Stimulated activated CD4-positive, alpha-beta T cell treated with anti-CD3 and anti-CD28 coated beads, Interleukin-1b, Interleukin-23, amount 100 ng/mL, for 4 hours (primary cell): Measurements from ENCODE around the gene CTNNA3.

Source experiments
- DNase-seq, 2 donors: peaks; one replicate each; pipeline ENCODE4 v3.0.0-alpha.2; 2020; ENCODE audit warnings: low read depth in 2 of 2

The CTNNA3 gene

DNA sequence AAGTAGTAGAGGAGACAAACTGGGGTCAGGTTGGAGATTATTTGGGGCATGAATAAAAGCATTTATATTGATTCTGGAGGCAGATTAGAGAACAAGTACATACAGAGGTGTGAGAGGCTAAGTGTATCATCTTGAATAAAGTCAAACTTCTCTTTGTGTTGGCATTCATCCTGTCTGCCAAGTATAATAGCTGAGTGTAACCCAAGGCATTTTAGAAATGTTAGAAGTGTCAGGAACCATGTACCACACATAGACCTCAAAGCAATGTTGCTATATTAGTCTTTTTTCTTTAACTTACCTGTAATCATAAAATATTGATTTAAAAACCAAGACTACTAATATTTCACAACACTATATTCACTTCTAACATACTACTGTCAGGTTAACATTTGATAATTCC, 826.4 kb downstream of the CTNNA3 start:
- DNase-seq = no peak

DNA sequence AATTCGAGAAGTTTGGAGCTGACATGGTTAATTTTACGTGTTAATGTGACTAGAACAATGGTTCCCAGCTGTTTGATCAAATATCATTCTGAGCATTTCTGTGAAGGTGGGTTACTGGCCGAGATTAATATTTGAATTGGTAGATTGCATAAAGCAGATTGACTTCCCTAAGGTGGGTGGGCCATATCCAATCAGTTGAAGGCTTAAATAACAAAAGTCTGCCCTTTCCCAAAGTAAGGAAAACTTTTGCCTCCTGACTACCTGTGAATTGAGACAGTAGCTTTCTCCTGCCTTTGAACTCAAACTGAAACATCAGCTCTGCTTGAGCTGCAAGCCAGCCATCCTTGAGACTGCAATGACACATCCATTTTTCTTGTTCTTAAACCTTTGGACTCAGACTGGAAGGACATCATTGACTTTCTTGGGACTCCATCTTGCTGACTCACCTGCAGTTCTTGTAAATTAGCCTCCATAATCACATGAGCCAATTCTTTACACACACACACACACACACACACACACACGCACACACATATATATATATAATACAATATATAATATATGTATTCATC, 833.2 kb downstream of the CTNNA3 start:
- DNase-seq = no peak

DNA sequence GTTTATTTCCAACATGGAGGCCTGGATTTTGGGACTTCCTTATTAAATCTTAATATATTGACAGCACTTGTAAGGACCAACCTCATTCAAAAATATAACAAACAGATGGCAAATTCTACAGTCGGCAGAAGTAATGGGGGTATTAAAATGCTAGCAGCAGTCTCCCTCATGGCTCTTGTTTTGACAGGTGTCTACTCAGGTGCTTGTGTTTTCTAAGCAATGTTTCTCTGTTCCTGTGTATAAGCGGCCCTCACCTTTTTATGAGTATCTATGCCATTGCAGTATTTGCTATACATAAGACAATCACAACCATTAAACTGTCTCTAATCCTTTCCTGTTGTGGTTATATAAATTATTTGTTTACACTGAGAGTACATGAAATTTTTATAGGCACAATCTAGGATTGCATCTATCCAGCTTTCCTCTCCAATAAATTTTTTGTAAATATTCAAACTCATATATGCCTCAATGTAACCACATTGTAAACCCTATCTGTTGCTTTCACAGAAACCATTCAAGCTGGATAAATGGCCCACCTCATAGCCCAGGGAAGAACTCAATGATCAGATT, 835.5 kb downstream of the CTNNA3 start:
- no peak for DNase-seq

DNA sequence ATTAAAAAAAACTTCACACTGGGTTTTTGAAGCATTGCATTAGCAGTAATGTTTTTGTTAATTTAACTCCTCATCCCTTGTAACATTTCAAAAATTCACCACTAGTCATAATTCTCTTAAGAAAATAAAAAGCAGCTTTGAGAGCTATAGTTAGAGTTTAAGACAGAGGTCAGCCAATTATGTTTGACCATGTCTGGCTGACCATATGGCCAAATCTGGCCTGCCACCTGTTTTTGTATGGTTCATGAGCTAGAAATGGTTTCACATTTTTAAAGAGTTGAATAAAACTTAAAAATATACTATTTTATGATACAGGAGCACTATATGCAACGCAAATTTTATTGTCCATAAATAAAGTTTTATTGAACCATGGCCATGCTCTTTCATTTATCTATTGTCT, 843.2 kb downstream of the CTNNA3 start:
- no peak for DNase-seq

DNA sequence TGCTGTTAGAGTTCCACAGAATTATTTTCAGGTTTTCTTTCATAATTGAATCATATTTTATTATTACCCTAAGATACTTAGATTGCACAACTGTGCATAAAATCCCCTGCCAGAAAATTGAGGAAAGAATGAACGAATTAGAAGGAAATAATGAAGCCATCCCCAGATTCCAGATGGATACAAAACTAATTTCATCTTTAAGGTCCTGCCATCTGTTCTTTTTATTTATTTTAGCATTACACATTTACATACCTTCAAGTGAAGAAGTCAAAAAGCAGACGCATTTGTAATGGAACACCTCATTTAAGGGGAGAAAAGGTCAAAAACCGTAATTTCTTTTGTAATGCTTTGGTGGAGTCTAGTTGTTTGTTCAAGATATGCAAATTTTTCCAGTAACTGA, 847.1 kb downstream of the CTNNA3 start:
- DNase-seq = no peak

DNA sequence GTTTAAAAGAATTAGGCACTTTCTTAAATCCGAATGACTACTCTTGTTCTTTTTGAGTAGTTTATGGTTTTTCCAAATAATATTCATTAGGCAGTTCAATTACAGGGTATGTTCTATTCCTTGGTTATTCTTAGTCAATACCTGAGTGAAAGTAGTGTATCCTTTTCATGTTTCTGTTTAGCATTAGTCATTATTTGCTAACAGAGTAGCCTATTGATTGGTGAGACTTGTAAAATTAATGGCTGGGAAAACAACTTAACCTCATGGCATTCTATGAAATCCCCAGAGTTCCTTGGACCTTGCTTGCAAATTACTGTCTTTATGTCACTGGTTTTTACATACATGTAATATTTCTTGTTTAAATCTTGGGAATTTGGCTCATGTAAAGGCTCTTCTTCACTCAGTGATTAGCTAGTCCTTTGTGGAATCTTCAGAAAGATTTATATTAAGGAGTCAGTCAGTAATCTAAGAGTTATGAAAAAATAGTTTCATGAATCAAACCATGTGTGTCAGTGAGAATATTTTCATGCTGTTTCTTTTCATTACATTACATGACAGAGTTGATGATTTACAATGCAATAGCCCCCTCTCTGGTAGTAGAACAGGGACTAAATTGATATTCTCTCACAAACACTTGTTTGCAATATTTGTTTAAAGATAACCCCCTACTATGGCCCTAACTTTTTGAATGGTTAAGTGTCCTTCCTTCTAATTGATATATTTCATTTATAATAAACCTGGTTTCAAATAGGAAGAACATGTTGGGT, 851.6 kb downstream of the CTNNA3 start:
- DNase-seq = no peak

DNA sequence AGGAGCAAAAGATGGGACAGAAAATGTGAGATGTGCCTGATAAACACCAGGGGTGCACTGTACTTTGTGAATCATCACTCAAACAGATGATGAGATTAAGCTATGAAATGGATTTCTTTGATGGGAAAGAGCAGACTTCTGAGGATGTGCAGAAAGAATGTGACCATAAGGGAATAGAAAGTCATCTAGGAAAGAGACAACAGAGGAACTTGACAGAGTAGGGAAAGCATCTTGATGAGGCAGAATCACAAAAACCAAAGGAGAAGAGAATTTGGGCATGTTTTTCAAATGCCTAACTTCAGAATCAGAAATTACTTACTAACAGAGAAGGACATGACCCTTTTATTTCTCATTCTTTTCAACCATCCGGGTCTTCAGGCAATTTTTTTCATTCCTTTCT, 852.6 kb downstream of the CTNNA3 start:
- DNase-seq = no peak

DNA sequence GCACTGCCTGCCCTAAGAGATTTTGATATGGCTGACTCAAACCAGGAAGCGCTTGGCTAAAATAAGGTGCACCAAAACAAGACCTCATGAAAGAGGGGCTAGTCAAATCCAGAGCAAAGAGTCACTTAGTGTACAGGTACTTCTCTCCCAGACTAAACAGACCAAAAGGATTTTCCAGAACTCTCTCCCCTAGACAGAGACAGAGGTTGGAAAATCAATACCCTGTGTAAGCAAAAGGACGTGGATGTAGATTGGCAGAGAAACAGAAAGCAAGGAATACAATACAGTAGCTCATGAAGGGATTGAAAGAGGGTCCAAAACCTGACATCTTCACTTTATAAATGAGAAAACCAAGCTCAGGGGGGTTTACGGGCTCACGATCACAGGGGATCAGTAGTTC, 853.1 kb downstream of the CTNNA3 start:
- no peak for DNase-seq

DNA sequence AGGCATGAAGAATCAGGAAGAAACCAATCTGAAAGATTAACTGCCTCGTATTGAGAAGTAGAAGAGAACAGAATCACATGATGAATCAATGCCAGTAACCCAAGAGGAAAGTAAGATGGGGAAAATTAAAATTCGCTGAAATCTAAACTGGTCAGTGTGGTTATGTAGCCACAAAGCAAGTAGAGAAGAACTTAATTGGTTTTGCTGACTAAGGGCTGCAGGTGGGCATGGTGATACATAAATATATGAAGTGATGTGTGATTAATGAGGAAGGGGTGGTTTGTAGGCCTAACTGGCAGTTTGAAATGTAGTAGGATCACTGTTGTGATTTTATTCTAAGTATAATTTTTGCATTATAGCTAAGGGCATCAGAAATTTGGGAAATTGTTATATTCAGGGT, 853.6 kb downstream of the CTNNA3 start:
- no peak for DNase-seq

DNA sequence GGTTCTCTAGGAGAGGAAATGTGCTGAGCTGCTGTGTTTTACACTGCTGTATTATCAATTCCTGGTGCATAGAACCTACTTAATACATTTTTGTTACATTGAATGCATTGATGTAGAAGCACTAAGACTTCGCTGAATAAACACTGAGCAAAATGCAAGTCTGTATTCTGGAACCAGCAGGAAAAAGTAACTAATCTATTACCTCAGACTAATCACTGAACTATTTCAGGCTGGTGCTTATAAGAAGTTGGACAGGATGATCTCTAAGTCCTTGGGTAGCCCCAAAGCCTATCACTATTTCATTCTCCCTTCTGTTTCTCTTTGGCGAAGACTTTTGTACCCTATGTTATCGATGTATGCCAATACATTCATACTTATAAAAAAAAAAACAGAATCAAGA, 857.3 kb downstream of the CTNNA3 start:
- no peak for DNase-seq

DNA sequence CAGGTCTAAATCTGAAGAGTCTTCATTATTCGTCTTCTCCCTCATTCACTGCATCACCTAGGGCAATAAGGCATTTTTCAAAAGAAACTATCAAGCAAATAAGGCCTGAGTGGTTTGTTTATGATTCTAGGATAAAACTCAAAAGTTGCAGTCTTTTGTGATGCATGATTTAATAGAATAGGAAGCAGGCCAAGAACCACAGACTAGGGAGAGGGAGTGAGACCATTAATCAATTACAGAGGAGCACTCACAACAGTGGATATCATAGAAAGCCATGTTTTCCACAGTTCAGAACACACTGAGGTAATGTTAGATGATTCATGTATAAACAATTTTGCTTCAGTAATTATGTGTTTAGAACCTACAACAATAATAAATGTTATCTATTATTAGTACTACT, 858.0 kb downstream of the CTNNA3 start:
- no peak for DNase-seq

DNA sequence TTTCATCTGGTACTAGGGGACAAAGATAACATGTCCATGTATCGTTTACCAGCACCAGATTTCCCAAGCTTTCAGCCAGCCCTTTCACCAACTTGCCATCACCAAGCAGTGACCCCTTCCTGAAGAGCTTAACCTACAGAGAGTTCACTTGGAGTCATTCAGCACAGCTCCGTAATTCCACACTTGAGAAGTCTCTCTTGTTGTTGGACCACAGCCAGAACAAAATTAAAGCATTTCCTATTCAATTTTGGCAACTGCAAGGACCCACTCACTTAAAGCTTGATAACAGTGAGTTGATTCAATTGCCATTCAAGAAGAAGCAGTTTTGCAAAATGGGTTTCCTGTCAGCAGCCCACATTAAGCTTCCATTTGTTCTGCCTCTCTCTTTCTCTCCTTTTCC, 858.7 kb downstream of the CTNNA3 start:
- no peak for DNase-seq

DNA sequence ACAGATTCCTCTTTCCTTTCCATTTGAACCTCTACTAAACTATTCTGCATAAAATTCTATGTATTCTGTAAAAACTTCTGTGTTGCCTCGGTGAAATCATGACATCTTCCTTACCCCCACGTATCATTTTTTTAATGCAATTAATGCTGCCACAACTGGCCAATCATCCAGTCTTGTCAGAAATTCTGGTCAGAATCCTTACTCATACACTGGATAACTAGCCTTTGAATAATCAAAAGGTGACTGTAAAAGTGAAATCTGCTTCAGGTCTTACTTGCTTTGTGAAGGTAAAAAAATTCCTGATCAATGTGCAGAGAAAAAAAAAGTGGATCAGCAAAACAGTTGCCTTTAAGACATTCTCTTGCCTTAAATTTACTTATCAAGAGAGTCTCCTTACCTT, 859.2 kb downstream of the CTNNA3 start:
- no peak for DNase-seq

DNA sequence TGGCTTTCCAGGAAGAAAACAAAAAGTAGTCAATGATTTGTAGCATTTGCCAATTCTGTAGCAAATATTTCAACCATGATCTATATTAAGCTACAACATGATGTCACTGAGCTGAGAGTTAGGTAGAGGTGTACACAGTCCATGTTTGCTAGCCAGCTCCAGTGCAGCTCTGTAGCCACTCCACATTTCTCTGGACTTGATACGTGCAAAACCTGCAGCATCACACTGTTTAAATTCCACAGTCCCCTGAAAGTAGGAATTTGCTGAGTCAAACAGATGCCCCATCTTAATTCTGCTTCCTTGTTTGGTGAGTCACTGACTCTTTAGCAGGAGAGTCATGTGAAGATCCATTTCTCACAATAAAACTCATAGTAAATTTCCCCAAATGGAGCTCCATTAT, 859.9 kb downstream of the CTNNA3 start:
- no peak for DNase-seq

DNA sequence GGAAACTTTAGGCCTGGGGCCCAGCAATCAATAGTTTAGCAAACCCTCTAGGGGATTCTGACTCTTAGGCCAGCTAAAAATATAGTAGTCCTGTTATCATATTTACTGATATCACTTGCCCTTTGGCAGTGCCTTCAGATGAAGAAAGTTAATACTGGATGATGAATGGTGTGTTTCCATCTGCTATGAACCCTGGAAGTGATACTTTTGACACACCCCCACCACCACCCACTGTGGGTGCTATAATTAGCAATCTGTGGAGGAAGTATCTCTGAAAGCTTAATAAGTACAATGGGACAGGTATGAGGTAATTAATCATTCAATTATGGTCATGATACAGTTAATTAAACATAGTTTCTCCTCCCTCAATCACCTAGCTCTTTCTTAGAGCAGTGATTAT, 860.6 kb downstream of the CTNNA3 start:
- DNase-seq = no peak

DNA sequence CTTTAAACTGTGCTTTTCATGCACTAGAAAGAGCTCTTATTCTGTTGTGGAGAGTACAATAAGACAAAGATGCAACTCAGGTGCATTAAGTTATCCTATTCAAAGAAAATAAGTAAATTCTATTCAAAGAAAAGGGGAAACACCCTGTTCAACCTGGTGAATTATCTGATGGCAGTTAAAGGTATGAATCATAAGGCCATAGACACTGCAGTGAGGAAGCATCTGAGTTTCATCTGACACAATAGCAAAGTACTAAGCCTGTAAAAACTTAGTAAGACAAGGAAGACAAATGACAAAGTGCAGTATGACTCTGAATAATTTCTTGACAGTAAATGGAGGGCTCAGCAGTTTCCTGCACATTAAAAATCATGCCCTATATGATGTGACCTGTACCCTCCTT, 861.2 kb downstream of the CTNNA3 start:
- DNase-seq = no peak

DNA sequence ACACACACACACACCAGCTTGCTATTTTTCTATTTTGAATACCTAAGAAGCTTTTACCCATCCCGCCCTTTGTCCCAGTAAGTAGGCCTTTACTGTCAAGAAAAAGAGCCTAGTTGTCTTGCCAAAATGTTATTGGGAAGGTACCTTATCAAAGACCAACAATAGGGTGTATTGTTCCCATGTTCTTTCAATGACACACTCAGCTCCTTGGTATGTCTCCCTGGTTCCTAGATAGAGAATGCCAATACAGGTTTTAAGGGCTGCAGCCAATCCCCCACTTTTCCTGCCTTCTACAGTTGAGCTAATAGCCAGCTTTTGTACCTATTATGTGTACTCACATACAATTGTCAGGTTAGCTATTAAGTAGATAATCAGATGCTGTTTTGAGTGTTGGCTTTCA, 862.1 kb downstream of the CTNNA3 start:
- no peak for DNase-seq

DNA sequence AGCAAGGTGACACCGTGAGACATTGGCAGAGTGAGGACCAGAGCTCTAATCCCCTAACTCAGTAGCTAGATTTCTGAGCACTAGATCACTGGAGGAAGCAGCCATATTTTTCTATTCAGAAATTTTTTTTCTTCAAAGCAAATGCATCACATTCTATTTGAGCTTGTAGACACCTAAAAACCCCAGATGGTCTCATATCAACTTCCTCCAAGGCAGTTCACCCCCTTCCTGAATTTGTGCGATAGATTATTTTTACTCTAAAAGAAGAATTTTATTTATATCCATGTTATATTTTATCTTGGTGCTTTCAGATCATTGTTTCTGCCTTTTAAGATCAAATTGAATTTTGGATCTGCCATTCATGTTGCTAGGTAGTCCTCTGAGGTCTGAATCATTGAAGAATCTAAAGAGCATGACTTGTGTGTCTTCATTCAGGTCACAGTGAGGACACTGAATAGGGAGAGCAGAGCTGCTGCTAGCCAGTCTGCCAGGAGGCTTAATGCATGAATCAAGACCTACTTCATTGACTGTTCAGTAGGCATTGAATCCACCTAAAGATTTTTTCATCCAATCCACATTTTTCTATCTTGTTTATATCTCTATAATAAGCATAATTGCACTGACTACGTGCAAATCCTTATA, 863.1 kb downstream of the CTNNA3 start:
- DNase-seq = no peak

DNA sequence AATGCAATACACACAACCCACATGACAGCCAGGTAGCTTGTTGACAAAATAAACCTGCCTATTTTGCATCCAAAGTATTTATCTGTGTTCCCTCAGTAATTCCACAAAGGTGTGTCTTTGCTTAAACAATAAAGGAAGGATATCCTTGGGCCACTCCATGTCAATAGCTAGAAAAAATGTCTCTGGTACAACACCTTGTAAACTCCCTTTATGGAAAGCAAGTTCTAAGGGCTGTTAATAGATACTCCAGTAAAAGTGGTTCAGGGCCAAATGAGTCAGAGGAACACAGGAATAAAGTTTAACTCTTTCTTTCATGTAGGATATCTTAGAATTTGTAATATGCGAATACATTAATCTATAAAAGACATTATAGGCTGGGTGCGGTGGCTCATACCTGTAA, 867.0 kb downstream of the CTNNA3 start:
- DNase-seq = no peak

DNA sequence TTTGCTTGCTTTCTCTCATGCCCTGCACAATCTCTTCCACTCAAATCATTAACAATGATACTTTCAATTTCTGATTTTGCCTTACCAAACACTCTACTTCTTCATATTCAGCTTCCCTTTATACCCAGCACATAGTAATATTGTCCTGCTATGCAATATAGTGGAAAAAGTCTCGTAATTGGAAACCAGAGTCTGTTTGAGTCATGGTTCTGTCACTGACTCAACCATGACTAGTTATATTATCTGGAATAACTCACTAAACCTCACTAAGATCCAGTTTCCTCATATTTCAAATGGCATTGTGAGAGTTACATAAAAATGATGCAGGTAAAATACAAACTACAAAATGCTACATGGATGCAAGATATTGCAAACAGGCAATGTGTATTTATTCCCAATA, 868.6 kb downstream of the CTNNA3 start:
- no peak for DNase-seq

DNA sequence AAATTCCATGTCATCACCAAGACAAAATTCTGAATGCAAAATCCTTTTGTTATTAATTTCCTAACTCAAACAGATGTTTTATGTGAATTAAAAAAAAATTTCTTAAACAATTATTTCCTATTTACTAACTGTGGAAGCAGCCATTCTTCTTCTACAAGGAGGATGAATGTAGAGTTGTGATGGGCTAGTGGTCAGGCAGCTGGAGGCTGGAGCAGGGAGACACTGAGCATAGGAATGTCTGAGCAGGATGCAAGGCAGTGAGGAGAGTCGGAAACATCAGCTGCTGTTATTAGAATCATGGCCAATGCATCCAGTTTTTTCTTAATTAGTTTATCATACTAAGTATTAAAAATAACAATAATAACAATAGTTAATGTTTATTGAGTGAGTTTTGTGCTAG, 872.7 kb downstream of the CTNNA3 start:
- no peak for DNase-seq

DNA sequence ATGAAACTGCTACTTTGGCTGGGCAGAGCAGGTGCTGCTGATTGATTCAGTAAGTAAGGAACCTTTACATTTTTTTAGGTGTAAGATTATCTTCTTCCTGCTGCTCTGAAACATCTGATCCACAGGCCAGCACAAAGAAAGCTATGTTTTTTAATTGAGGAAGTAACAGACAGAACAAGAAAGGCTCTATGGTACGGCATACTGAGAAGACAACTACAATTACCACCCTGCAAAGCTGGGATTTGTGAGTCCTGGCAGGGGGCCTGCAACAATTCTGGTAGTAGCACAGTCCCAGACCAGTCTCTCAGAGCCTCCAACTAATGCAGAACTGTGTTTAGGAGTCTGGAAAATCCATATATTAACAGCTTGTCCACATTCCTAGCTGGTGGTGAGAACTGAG, 873.2 kb downstream of the CTNNA3 start:
- no peak for DNase-seq

DNA sequence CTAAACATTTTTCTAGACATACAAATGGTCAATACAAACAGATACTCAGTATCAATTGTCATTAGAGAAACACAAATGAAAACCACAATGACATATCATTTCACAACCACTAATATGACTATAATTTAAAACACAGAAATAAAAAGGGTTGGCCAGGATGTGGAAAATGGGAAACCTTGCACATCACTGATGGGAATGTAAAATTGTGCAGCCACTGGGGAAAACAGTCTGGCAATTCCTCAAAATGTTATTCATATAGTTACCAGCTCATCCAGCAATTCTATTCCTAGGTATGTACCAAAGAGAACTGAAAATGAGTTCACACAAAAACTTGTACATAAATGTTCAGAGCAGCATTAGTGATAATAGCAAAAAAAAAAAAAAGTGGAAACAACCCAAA, 876.3 kb downstream of the CTNNA3 start:
- DNase-seq = no peak
